ENCODE measurements around the gene PGD.

PGD gene

GRCh38 chr1:10377365-10378029 is 21.4 kb upstream of the PGD start:
- TF ChIP-seq CTCF (IDR thresholded peaks at IDR 0.05): peak; percentile 76

GRCh38 chr1:10378081-10378841 is 20.6 kb upstream of the PGD start:
- no peak for TF ChIP-seq CTCF (IDR thresholded peaks at IDR 0.05)

GRCh38 chr1:10379101-10379620 is 19.7 kb upstream of the PGD start:
- no peak for TF ChIP-seq CTCF (IDR thresholded peaks at IDR 0.05)

- TF ChIP-seq CTCF (IDR thresholded peaks at IDR 0.05): no peak
Observed at GRCh38 chr1:10379676-10380075, 19.2 kb upstream of the PGD start.

- no peak for TF ChIP-seq CTCF (IDR thresholded peaks at IDR 0.05)
Observed at GRCh38 chr1:10380594-10381275, 18.1 kb upstream of the PGD start.

- TF ChIP-seq CTCF (IDR thresholded peaks at IDR 0.05): no peak
Observed at GRCh38 chr1:10383630-10384029, 15.2 kb upstream of the PGD start.

- TF ChIP-seq CTCF (IDR thresholded peaks at IDR 0.05): no peak
Observed at GRCh38 chr1:10384219-10384618, 14.6 kb upstream of the PGD start.
